Hematopoietic multipotent progenitor cell treated with erythropoietin and hydrocortisone succinate and interleukin-3 and kit ligand, for 8 days (in vitro differentiated cells): ENCODE results near the gene TNPO1.
"Not testable (repeated sequence)": the region's sequence is repeated elsewhere in the genome, so short reads cannot be mapped to it uniquely, and the experiment has no call there.

Source experiments
- DNase-seq: peaks from one replicate; pipeline ENCODE4 v3.0.0-alpha.2; 2015

Gene TNPO1

GRCh38 chr5:72816284-72817075 is at the start of gene TNPO1:
Gene TNPO1 (plus strand): TSS chr5:72816661. CDS start chr5:72816738, 77 bp downstream.
- DNase-seq, result peak; percentile 78

DNA sequence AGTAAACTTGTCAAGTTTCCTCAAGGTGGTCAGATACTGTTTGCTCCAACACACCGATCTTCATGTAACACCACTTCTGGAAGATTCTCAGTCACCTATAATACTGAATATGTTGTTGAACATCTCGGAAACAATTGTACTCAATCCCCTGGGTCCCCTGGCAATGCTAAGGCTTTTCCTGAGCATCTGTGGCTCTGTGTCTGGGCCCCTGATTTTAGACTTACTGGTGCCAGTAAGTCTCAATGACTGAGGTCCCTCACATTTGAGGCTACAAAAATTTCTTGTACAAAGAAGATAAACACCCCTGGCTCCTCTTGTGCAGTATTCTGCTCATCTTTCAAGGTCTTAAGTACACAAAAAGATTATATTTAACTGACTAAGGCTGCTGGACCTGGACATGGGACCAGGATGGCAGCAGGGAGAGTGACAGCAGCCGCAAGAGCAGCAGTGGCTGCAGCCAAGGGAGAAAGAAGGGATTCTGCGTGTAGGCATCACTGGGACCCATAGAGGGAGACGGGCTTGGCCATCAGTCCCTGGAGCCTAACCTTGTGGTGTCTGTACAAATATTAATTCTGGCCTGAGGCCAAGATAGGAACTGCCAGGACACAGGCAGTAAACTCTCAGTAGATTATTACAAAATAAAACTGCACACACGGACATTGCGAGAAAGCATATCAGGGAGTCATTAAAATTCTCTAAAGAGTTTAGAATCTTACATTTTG is 49.0 kb upstream of the TNPO1 start:
- DNase-seq, result no peak

- DNase-seq, result no peak
These were observed 46.2 kb upstream of the TNPO1 start for GRCh38 chr5:72770266-72770665.

DNA sequence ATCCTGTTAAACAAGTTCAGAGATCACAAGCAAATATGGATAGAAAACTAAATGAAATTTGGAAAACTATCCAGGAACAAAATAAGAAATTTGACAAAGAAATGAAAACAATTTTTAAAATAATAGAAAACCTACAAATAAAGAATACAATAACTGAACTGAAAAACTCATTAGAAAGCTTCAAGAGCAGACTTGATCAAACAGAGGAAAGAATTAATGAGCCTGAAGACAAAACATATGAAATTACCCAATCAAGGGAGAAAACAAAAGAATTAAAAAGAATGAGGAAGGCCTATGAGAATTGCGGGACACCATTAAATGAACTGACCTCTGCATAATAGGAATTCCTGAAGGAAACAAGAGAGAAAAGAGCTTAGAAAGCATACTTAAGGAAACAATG is 39.8 kb upstream of the TNPO1 start:
- no peak for DNase-seq

DNA sequence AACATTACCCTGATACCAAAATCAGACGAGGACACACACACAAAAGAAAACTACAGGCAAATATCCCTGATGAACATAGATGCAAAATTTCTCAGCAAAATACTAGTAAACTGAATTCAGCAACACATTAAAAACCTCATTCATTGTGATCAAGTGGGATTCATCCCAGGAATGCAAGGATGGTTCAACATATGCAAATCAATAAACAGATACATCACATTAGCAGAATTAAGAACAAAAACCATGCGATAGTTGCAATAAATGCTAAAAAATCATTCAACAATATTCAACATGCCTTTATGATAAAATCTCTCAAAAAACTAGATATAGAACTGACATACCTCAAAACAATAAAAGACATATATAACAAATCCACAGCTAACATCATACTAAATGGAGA is 36.9 kb upstream of the TNPO1 start:
- no peak for DNase-seq

- no peak for DNase-seq
These were observed 33.1 kb upstream of the TNPO1 start for GRCh38 chr5:72783354-72783753.

DNA sequence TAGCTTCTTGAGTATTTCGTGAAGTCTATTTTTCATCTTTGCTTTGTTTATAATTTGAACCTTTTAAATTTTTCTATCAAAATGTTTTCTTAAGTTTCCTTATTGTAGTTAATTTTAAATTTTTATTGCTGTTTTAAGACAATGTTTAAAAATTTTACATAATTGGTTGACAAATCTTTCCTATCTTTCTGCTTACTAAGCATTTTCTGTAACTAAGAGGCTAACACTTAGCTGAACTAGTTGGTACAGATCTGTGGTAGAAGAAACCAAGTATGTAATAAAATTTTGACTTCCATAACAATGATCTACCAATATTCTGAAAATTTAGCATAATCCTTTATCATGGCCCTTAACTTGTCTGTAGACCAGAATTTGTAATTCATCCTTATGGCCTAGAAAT is 32.3 kb upstream of the TNPO1 start:
- no peak for DNase-seq

DNA sequence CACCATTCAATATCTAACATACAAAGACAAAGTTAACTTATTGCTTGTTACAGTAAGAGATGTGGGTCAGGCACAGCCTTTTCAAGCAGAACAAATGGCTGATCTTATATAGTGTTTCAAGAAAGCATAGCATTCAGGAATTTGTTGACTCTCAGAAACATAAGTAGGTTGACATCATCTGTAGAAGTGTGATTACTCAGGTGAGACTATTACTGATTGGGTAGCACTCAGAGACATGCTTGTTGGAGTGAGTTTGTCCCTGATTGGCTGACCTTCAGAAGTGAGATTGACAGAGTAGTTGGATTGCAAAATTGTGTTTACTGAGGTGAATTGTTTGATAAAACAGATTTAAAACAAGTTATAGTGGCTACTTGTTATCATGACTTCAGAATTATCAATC is 30.7 kb upstream of the TNPO1 start:
- DNase-seq, result no peak

- no peak for DNase-seq
These were observed 29.8 kb upstream of the TNPO1 start for GRCh38 chr5:72786676-72787075.

GRCh38 chr5:72788866-72789505 is 27.5 kb upstream of the TNPO1 start:
- DNase-seq, result no peak

GRCh38 chr5:72790186-72790585 is 26.3 kb upstream of the TNPO1 start:
- no peak for DNase-seq

DNA sequence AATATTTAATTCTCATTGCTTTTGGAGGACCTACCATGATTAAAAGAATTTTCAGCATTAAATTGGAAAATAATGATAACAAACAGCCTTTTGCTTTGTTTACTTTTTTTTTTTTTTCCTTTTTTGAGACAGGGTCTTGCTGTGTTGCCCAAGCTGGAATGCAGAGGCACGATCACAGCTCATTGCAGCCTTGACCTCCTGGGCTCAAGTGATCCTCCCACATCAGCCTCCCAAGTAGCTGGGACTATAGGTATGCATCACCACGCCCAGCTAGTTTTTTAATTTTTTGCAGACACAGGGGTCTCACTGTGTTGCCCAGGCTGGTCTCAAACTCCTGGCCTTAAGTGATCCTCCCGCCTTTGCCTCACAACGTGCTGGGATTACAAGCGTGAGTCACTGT is 23.8 kb upstream of the TNPO1 start:
- DNase-seq, result not testable (repeated sequence)

DNA sequence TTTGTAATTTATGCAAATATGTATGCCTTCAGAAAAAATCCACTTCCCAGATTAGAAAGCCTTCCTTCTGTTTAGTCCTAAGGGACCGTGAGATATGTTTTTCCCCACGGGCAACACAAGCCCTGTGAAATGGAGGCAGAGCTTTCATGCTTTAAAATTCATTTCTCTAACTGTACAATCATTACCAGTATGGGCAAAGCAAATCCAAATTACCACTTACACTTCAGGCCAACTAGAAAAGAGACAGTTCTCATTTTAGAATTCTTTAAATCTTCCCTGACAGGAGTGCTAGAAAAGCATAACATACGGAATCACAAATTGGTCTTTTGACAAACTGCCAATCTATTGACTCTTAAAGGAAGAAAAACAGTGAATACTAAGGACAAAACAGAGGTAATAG is 20.5 kb upstream of the TNPO1 start:
- no peak for DNase-seq

DNA sequence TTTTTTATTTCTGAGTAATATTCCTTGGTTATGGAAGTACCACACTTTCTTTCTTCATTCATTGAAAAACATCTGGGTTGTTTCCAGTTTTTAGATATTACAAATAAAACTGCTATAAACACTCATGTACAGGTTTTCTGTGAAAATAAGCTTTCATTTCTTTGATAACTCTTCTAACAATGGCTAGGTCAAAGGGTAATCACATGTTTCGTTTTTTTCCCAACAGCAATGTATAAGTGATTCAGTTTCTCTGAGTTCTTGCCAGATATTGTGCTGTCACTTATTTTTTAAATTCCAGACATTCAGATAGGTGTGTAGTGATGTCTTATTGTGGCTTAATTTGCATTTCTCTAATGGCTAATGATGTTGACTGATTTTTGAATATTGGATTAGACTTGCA is 16.7 kb upstream of the TNPO1 start:
- no peak for DNase-seq

- DNase-seq, result not testable (repeated sequence)
These were observed 7.8 kb upstream of the TNPO1 start for GRCh38 chr5:72808637-72809036.

DNA sequence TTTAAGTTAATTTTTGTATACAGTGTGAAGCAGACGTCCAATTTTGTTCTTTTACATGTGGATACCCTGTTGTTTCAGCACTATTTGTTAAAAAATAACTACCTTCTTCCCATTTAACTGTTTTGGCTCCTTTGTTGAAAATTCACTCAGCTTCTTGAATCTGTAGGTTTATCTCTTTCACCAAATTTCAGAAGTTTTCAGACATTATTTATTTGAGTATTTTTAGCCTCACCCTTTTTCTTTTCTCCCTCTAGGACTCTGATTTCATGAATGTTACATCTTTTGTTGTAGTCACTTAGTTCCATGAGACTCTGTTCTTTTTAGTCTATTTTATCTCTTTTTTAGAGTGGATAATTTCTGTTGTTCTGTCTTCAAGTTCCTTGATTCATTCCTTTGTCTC is 4.6 kb upstream of the TNPO1 start:
- no peak for DNase-seq

- DNase-seq, result no peak
These were observed 4.0 kb upstream of the TNPO1 start for GRCh38 chr5:72812488-72812887.

DNA sequence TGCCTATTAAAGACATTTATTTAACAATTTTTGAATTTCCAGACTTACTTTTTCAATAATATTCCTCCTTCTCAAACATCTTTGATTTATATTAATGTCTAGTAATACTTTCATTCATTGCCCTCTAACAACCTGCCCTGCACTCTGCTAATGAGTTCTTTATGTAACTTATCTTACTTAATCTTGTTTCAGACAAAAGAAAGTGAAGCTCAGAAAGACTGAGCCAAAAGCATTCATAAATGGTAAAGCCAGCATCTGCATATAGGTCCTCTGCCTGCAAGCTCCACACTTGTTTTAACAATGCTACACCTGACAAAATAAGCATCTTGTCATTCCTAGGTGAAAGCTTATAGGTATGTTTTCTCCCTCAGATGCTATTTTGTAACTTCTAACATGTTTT is 2.4 kb upstream of the TNPO1 start:
- no peak for DNase-seq

DNA sequence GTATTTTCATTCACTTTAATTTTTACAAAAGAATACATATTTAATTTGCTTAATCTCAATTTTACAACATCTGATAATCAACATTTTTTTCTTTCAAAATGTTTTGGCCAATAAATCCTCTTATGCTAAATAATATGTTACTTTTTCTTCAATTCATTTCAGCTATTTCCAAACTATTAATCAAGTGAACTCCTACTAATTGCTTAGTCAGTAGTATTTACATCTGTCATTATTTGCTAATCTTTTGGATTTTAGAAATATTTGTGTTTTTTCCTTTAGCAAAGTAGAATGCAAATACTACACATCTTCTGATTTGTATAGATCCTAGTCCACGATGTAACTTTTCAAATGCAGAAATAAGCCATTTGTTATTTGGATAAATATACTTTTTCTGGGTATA is 1.6 kb upstream of the TNPO1 start:
- DNase-seq, result no peak

GRCh38 chr5:72815580-72816283 is 729 bp upstream of the TNPO1 start:
- DNase-seq, result peak; percentile 52

- peak; percentile 46 for DNase-seq
These were observed 618 bp downstream of the TNPO1 start for GRCh38 chr5:72817076-72817481.

GRCh38 chr5:72817671-72818266 is 1.3 kb downstream of the TNPO1 start:
- DNase-seq, result no peak
